Neuron (in vitro differentiated cells): ENCODE results near the gene CSF3.

ENCODE experiments used
- H2AFZ ChIP-seq: one replicate; pipeline ENCODE4 v1.6.1; 2013; ENCODE audit warnings: low read depth, mild to moderate bottlenecking, inconsistent platforms, low read length, moderate library complexity
- H3K27me3 ChIP-seq: one replicate; pipeline ENCODE4 v1.6.1; 2013; ENCODE audit warnings: low read length; ENCODE audit not compliant: insufficient read depth
- H3K36me3 ChIP-seq: one replicate; pipeline ENCODE4 v1.6.1; 2013; ENCODE audit warnings: low read length; ENCODE audit not compliant: insufficient read depth
- H3K4me1 ChIP-seq: one replicate; pipeline ENCODE4 v1.6.1; 2013; ENCODE audit warnings: low read length; ENCODE audit not compliant: insufficient read depth
- H3K4me3 ChIP-seq: 2 replicates; pipeline ENCODE4 v1.5.1; 2013; ENCODE audit warnings: mild to moderate bottlenecking, low read length, moderate library complexity
- H3K9me3 ChIP-seq: one replicate; pipeline ENCODE4 v1.6.1; 2013; ENCODE audit warnings: low read length

The CSF3 gene

DNA sequence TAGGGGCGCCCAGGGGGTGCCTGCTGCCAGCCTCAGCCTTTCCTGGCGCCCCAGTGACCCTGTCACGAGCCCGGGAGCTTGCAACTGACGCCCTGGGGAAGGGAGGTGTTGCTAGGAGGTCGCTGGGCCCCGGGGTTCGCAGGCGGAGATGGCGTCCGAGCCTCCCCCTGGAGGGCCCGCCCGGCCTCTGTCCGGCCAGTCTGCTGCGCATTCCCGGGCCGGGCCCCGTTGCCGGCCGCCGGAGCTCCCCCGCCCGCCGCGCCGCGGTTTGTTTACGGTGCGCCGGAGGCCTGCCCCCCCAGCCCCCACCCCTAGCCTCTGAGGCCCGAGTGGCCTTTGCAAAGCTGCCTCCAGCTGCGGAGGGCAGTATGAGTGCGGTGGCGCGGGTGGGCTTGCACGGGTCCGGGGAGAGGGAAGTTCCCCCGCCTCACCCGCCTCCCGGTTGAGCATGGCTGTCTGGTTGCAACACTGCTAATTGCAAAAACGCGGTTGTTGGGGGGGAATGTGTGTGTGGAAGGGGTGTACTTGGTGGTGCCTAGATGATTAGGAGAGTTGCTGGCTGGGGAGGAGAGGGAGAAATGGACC, 48.0 kb downstream of the CSF3 start:
- H3K4me1 ChIP-seq: peaks cover 60% of the 10 kb centered on the region
- no peaks in the 10 kb centered on the region for H3K27me3 ChIP-seq
- peak overlapping the region; percentile 69 for H2AFZ ChIP-seq
- H3K9me3 ChIP-seq: no peaks in the 10 kb centered on the region
- H3K36me3 ChIP-seq: no peaks in the 10 kb centered on the region
- H3K4me3 ChIP-seq: peak overlapping the region; percentile 79

DNA sequence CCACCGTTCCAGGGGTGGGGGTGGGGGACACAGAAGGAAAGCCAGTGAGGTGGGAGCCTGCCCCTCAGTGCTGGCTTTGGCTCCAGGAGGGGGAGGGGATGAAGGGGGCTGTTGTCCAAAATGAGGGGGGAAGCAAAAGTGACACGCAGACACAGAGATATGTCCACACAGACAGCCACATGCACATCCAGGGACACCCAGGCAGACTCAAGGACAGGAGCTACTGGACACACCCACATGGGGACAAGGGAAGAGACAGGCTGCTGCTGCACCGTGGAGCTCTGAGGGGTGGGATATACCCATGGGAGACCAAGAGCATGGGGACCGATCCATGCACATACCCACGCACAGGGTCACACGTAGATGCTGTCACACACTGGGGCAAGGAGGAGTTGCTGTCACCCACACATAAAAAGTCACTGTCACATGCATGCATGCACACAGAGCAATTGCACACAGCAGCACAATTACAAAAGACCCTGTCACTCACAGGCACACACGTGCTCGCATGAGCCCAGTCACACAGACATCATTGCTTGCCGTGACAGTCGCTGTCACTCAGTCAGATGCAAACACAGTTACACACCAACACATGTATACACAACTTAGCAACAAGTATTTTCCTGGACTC, 48.8 kb downstream of the CSF3 start:
- peak overlapping the region; percentile 79 for H3K4me3 ChIP-seq
- H3K4me1 ChIP-seq: peaks cover 67% of the 10 kb centered on the region
- no peak overlapping the region for H2AFZ ChIP-seq
- H3K27me3 ChIP-seq: no peaks in the 10 kb centered on the region
- no peaks in the 10 kb centered on the region for H3K9me3 ChIP-seq
- H3K36me3 ChIP-seq: no peaks in the 10 kb centered on the region

DNA sequence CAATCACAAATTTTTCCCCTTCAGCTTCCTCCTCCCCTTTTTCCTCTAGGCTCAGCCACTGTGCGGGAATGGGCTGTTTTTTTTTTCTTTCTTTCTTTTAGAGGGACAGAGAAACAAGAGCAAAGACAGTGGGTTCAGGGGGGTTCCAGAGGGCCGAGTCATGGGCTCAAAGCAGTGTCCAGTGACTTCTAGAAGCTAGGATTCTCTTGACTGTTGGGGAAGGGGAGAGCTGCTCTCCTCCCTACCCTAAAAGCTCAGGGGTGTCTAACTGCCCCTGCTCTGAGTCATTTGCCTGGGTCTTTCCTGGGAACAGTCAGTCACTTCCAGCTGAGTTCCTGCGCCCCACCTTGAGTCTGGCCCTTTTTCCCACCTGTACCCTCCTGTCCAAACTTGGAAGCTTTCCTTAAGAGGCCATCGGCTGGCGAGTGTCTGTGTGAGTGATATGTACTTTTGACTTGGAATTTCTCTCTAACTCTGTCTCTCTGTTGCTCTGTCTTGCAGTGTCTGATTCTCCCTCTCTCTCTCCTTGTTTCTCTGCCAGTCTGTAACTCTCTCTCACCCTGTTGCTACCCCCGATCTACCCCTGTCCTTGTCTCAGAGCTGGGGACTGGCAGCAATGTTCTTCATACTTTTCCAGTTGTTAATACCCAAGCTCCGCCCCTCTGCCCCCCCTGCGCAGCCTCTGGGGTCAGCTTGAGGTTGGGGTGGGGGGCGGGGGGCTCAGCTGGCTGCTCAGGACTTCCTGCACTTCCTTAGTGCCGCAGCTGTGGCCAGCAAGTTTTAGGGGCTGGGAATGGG, 49.9 kb downstream of the CSF3 start:
- Histone ChIP-seq H3K4me3 (peak overlapping the region; percentile 79), H3K4me1 (peaks cover 74% of the 10 kb centered on the region), H3K36me3 (no peaks in the 10 kb centered on the region), H3K9me3 (no peaks in the 10 kb centered on the region), H2AFZ (no peak overlapping the region), H3K27me3 (no peaks in the 10 kb centered on the region)

DNA sequence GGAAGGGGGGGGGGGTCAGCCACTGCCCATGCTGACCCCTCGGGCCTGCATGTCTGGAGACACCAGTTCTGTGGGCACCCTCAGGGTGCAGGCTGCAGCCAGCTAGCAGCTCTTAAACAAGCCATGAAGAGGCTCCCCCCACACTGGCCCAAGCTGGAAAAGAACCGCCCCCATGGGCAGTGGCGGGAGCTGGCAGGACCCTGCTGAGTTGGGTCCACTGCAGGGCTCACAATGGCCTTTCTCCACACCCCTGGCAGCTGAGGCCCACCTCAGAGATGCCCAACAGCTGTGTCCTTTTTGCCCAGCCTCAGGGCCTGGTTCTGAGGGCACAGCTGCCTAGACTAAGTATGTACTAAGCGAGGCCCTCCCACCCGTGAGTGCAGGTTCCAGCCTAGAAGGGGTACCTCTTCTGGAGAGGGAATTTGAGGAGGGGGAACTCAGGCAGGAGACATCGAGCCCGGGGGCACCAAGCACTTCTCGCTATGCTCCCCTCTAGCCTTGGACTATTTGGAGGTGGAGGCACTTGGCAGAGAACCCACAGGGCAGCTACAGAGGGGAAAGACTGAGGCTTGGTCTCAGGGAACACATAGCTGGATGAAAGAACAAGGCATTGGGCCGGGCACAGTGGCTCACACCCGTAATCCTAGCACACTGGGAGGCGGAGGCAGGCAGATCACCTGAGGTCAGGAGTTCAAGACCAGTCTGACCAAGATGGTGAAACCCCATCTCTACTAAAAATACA, 50.7 kb downstream of the CSF3 start:
- H3K36me3 ChIP-seq: no peaks in the 10 kb centered on the region
- H3K9me3 ChIP-seq: no peaks in the 10 kb centered on the region
- H2AFZ ChIP-seq: no peak overlapping the region
- no peaks in the 10 kb centered on the region for H3K27me3 ChIP-seq
- H3K4me3 ChIP-seq: no peak overlapping the region
- peaks cover 80% of the 10 kb centered on the region for H3K4me1 ChIP-seq
